HG03159 (cell line): ENCODE results near the gene ZDHHC17.

Experiments used
- ATAC-seq: cut with Tn5 transposase; IDR thresholded peaks from one replicate; pipeline ENCODE4 v1.9.1; 2021; ENCODE audit warnings: mild to moderate bottlenecking, moderate library complexity; ENCODE audit not compliant: unreplicated experiment

The ZDHHC17 gene

DNA sequence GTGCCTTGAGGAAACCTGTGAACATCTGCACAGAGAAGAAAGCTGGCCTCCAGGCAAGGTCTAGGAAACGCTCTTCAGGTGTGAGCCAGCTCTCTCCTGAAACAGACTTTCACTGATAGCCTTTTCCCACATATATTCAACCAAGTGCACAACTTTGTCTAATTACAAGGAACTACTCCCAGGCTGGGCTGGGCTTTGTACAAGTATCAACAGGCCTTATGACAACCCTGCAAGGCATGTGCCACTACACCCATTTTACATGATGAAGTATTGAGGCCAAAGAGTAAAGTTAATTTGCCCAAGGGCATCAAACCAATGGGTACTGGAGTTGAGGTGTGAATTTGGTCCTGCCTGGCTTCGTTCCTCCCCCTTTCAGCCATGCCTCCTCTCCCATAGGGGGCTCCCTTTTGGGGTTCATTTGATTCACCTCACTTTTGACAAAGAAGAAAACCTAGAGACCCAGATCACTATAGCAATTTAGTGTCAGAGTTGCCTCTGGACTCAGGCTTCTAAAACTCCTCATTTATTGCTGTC, 112.8 kb downstream of the ZDHHC17 start:
- no peak for ATAC-seq

DNA sequence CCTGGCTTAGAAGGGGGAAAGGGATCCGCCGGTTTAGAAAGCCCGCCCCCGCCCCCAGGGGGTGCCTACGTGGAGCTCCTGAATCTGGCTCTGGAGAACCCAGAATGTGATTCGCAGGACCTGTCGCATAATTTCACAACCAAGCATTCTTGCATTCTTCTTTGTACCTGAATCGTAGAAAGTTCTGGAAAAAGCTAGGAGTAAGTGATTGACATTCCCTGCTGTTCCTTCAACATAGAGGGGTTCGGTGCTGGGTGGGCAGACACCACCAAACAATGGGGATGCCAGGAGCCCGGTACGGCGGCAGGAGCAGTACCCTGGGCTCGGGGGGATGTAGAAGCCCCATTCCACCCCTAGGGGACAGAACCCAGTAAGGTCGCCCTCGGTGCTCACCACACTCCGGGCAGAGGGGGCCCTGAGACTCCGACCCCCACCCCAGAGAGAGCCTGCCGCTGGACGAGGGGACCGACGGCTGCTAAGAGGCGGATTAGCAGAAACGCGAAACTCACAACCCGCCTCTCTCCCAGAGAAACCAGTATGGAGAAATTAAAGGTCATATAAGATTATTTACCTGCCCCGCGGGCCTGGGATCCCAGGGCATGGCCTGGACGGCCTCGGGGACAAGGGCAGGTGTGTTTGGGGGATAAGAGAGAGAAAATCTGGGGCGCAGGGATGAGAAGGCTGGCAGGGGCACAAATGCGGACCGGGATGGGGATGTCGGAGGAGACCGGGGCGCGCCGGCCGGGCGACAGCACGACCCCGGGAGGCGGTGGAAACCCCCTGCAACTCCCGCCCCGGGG, 114.4 kb downstream of the ZDHHC17 start:
- peak; percentile 61 for ATAC-seq

DNA sequence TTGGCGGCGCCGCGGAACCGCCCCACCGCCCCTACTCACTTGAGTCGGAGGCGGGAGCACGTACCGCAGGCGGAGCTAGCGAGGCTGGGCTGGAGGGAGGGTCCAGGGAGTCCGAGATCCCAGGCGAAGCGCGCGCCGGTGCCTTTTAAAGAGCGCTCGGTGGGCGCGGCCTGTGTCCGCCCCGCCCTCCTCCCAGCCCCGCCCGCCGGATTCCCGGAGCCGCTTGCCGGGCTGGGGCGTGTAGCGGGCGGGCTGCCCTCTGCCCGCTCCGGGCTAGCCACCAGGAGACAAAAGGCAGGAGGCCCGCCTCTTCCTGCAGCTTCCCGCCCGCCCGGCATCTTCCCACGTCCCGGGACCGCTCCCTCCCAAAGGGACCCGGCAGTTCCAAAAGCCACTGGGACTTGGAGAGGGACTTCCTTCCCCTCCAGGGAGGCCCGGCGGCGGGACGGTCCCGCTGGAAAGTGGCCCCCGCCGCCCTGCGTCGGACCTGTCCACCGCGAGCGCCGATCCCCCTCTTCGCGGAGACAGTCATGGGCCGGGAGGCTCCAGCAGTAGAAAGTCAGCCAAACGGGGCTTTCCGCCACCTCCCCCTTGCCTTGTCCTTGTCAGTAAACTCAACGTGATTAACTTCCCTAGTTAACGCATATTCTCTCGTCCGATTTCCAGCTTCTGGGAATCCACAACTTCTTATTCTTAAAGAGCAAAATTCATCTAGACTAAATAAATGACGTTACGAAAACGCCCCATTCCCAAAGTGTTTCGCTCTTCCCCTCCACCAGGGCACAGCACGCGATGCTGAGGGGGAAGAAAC, 115.2 kb downstream of the ZDHHC17 start, which contains the start of gene CSRP2:
Gene CSRP2 (minus strand): TSS at position 121 of the 811 bp plus-strand sequence. CDS start 12,759 bp downstream, outside the sequence.
- peak; percentile 82 for ATAC-seq

DNA sequence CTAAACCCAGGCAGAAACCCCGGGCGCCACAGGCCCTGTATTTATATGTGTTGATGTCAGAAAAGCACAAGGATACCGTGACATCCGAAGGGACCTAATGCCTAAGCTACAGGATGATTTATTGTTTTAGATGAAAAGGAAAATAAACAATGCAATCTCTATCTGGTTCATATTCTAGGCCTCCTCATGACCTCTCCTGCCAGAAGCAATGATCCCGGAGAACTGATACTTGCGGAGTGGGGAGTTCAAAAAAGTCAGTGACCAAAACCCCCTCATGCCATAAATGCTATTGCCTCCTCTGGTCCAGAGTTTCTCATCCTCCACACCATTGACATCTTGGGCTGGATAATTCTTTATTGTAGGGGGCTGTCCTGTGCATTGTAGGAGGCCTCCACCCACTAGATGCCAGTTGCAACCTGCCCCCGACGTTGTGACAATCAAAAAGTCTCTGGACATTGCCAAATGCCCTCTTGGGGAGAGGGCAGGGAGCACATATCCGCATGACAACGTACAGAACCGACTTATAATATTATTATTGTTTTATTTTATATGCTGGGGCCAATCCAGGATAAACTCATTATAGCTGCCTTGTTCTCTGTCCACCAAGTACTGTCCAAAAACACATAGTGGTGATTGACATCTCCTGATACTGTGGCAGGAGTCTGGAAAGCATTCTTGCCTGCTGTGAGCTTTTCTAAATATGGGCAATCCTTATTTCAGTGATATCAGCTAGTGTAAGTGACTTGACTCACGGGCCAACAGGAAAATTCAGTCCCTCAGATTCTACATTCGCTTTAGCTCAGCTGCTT, 116.0 kb downstream of the ZDHHC17 start:
- ATAC-seq = no peak

DNA sequence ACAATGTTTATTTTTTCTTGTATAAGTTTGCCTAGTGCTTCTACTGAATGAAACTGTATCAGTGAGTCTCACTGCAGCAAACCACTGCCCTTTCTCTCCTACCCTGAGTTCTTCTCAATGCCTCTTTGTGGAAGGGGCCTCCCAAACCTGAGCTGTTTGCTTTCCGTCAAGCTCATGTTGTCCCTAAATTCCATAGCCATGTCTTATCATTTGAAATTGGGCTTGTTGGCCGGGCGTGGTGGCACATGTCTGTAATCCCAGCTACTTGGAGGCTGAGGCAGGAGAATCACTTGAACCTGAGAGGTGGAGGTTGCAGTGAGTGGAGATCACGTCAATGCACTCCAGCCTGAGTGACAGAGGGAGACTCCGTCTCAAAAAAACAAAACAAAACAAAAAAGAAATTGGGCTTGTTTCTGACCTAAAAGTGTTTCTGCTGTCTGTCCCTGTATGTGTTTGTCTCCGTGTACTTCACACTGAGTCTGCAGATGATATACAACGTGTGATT, 116.7 kb downstream of the ZDHHC17 start:
- ATAC-seq = no peak

DNA sequence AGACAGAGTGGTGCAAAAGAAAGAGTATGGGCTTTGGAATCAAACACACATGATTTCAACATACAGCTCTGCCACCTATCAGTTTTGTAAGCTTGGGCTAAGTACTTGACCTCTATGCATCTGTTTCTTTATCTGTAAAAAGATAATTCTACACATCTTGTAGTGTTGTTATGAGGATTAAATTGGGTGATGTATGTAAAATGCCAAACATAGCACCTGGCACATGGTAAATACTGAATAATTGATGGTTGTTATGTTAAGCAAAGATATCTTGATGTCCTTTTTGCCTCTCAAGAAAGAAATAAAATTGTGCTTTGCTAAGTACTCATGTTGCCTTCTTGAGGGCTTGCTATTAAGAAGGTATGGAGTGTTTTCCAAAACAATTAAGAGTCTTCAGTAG, 117.2 kb downstream of the ZDHHC17 start:
- no peak for ATAC-seq

DNA sequence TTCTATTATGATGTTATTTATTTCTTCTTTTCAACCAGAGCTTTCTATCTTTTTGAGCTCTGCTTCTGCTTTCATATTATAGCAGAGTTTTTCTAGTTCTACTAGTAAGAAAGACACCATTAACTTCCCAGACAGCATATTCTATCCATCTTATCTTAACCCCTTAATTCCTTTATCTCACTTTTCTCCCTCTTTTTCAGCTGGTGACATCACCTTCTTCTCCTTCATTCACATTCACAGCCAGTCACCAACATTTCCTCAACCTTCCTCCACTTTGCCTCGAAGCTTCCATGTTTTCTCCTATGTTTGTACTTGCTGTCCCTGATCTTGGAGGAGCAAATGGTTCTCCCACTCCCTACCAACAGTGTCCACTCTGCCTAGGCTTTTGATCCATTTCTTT, 118.5 kb downstream of the ZDHHC17 start:
- no peak for ATAC-seq

DNA sequence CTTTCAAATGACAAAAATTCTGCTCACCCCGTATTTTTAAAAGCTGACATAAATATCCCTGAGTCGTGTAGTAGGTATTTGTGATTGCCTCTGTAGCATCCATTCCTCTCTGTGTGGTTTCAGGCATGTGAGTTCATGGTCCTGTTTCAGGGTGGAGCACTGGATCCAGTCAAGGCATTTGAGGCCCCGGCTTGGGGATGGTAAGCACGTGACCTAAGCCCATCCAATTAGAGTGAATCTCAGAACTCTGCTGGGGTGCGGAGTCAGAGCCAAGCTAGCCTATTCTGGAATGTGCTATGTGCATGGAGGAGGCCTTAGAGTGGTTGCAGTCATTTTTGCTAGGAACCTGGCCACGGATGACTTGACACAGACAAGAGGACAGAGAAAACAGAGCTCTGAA, 119.2 kb downstream of the ZDHHC17 start:
- ATAC-seq = no peak

DNA sequence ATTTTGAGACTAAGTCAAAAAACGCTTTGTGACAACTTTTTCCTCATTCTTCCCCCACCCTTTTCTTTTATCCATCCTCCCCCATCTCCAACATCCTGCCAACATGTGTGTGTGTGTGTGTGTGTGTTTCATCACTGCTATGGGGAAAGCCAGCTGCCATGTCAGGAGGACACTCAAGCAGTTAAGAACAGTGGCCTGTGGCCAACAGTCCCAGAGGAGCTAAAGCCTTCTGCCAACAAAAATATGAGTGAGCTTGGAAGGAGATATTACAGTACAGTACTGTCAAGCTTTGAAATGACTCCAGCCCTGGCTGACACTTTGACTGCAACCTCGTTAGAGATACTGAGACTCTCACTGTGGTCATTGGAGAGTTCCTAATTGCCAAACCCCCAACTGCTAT, 119.9 kb downstream of the ZDHHC17 start:
- no peak for ATAC-seq

DNA sequence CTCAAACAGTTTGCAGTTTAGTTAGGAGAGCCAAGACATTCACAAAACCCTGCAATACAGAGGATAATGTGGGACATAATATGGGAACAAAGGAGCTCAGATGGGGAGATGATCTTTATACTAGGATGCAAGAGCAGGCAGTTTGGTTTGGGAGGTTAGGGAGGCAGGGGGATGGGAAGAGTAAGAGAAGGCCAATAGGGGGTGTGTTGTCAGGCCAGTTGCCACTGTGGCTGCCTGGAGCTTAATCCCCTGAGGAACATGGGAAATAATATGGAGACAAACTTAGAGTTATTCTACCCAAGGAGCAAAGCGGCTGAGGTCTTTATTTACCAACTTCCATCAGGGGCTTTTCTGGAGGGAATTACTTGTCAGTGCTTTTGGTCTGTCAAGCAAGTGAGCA, 124.9 kb downstream of the ZDHHC17 start:
- ATAC-seq = no peak

DNA sequence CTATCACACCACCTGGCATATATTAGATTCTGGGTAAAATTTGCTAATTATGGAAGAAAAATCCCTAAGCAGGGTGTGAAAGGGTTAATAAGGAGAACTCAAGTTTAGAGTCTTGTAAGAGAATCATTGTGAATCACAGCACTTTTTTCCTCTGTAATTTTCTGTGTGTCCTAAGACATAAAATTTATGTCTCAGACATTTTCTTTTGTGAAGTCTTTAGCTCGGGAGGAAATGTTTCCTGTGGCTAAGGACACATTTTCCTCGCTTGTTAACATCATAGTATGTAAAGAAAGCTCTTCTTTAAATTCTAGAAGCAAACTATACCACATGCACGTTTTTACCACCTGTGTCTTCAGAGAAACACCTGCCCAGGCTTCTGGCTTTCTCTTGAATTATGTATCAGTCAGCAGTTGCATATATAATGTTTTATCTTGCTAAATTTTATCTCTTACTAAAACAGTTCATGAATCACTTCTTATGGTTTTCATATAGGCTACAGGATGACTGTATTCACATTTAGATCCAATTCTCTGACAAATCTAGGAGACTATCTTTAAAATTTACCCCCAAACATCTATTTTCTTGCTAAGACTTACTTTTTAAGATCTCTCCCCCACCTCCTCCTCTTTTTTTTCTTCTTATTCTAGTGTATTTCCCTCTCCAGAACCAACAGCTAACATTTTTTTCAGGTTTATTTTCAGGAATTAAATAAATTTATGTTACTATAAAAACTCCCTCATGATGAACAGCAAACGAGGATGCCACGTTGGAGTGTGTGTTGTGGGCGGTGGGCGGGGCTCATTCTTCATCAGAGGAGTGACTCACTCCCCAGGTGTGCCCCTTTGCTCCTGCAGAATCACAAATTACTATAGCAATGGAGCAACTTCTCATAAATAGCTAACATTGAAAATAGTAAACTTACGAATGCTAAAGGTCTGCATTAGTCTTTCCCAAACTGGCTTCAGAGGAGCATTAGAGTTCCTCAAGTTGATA, 126.5 kb downstream of the ZDHHC17 start:
- no peak for ATAC-seq

DNA sequence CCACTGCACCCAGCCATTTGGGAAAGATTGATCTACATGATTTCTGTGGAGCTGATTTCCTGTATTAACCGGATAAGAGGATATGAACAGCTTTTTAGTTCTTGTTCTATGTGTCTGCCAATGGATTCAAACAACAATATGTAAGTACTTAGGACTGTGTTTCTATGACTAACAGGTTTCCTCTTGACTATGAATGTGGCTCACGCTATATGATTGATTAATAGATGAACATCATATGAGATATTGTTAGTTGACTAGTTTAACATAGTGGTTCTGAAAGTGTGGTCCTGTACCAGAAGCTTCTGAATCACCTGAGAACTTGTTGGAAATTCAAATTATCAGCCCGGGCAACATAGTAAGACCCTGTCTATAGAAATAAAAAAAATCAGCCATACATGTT, 127.7 kb downstream of the ZDHHC17 start:
- no peak for ATAC-seq

DNA sequence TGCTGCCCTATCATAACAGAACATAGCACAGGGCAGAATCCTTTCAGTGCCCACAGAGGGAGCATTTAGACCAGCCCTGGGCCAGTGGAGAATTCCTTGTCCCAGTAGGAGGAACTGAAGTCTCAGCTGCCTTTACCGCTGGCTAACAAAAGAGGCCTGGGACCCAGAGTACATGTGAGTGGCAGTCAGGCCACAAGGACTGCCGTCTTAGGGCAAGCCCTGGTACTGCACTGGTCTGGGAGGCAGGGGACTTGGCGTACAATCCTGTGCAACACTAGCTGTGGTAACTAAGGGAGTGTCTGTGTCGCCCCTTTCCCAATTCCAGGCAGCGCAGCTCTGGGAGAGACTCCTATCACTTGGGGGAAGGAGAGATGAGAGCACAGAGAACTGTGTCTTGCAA, 131.9 kb downstream of the ZDHHC17 start:
- ATAC-seq = no peak

DNA sequence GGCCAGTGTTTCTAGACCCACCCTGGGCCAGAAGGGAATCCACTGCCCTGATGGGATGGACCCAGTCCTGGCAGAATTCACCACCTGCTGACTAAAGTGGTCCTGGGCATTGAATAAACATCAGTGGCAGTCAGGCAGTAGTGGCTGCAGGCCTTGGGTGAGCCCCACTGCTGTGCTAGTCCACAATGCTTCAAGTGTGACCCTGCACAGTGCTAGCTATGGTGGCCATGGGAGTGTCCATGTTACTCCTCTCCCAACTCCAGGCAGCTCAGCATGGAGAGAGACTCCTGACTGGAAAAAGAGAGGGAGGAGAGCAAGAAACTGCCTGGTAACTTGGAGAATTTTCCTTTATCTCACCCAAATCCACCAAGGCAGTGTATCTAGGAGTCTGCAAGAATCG, 132.4 kb downstream of the ZDHHC17 start:
- no peak for ATAC-seq

DNA sequence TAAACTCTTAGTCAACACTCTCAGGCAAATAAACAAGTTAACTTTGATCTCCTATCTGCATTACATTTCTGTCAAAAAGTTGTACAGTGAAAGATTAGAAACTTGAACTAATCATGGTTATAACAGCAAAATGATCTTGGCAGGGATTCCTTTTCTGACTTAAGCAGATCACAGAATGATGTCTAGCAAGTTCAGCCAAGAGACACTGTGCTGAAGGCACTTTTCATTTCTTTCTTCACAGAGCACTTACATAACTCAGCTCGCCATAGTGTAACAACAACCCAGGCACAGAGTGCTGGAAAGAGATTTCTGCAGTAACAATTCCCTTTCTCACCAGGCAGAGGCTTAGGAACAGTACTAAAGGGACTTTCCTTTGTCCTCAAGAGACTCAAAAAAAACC, 134.5 kb downstream of the ZDHHC17 start:
- no peak for ATAC-seq

DNA sequence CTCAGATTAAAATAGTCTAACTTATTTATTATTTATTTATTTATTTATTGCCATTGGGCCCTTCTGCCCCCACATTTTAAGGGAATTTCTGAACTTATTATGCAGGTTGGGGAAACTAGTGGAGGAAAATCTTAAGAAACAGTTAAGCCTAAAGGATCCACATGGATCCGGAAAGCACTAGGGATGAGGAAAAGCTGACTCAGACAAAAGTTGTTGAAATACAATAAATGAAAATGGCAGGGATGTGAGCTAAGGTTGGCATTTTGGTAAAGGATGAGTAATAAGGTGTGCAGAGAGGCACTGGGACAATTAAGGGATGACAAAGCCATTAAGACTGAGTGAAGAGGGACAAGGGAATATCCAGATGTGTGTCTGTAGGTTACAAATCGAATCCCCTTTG, 135.6 kb downstream of the ZDHHC17 start:
- no peak for ATAC-seq

DNA sequence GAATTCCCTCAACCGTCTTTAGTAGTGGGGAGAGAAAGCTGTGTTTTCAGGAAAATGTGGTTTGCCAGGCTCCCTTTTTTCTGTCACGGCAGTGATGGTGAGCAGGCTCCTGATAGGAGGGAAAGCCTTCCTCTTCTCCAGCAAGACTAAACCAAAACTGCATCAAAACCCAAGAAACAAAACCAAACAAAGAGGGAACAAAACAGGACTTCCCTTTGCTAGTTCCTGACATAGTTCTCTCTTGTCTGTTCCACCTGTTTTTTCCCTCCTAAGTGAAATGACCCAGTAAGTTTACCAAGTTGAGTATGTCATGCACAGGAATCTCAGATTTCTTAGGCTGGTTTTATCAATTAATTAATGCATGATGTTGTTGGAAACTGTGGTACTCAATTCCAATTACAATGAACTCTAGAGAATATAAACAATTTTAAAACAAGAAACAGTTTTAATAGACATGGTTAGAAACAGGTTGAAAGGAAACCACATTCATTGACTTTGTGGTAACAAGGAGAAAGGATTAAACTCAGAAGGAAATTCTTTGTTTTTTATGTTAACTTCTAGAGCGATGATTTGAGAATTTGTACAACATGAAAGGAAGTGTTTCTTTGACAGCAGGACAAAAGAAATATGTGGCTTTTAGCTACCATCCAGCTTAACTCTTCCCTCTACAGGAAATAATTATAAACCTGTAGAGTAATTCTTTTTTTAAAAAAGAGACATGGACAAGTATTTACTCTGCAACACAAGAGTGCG, 137.9 kb downstream of the ZDHHC17 start:
- no peak for ATAC-seq
